ENCODE data around the gene F12.
"Not testable (repeated sequence)": the region's sequence is repeated elsewhere in the genome, so short reads cannot be mapped to it uniquely, and the experiment has no call there.

DNA sequence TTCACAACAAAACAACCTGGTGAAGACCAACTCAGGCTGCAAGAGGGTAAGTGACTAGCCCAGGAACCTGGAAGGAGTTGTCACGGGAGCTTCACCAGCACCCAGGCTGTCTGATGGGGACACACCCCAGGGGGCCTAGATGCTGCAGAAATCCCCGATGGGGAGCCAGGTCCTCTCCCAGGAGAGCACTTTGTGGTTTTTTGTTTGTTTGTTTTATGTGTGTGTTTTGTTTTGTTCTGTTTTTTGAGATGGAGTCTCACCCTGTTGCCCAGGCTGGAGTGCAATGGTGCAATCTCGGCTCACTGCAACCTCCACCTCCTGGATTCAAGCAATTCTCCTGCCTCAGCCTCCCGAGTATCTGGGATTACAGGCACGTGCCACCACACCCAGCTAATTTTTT is 33.8 kb downstream of the F12 start:
- TF ChIP-seq, protein P1, sequence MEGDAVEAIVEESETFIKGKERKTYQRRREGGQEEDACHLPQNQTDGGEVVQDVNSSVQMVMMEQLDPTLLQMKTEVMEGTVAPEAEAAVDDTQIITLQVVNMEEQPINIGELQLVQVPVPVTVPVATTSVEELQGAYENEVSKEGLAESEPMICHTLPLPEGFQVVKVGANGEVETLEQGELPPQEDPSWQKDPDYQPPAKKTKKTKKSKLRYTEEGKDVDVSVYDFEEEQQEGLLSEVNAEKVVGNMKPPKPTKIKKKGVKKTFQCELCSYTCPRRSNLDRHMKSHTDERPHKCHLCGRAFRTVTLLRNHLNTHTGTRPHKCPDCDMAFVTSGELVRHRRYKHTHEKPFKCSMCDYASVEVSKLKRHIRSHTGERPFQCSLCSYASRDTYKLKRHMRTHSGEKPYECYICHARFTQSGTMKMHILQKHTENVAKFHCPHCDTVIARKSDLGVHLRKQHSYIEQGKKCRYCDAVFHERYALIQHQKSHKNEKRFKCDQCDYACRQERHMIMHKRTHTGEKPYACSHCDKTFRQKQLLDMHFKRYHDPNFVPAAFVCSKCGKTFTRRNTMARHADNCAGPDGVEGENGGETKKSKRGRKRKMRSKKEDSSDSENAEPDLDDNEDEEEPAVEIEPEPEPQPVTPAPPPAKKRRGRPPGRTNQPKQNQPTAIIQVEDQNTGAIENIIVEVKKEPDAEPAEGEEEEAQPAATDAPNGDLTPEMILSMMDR (IDR thresholded peaks at IDR 0.05 in 4 of 5, conservative IDR thresholded peaks at IDR 0.05 in 1 of 5): not testable (repeated sequence)
- not testable (repeated sequence) for TF ChIP-seq POLR2A (IDR thresholded peaks at IDR 0.05)

Measured in gastrocnemius medialis (tissue), 4 donors.